ENCODE data around the gene TIMM29.
"Not testable (repeated sequence)": the region's sequence is repeated elsewhere in the genome, so short reads cannot be mapped to it uniquely, and the experiment has no call there.

GRCh38 chr19:10959277-10959968, 30.8 kb downstream of the TIMM29 start:
- TF ChIP-seq, protein P1, sequence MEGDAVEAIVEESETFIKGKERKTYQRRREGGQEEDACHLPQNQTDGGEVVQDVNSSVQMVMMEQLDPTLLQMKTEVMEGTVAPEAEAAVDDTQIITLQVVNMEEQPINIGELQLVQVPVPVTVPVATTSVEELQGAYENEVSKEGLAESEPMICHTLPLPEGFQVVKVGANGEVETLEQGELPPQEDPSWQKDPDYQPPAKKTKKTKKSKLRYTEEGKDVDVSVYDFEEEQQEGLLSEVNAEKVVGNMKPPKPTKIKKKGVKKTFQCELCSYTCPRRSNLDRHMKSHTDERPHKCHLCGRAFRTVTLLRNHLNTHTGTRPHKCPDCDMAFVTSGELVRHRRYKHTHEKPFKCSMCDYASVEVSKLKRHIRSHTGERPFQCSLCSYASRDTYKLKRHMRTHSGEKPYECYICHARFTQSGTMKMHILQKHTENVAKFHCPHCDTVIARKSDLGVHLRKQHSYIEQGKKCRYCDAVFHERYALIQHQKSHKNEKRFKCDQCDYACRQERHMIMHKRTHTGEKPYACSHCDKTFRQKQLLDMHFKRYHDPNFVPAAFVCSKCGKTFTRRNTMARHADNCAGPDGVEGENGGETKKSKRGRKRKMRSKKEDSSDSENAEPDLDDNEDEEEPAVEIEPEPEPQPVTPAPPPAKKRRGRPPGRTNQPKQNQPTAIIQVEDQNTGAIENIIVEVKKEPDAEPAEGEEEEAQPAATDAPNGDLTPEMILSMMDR (IDR thresholded peaks at IDR 0.05) = not testable (repeated sequence)
- not testable (repeated sequence) for TF ChIP-seq POLR2AphosphoS5 (IDR thresholded peaks at IDR 0.05)
